MM.1S (cell line): ENCODE data around the gene RFX7.

Experiments
- CTCF ChIP-seq: fragments of 300-600 bp; sonication (generic); IDR thresholded peaks from 2 replicates; pipeline ENCODE4 v1.5.1; 2016; ENCODE audit warnings: antibody characterized with exemption, low read length, mixed read lengths
- EZH2 ChIP-seq: fragments of 300-600 bp; sonication (generic); optimal IDR thresholded peaks from 2 replicates; pipeline ENCODE3; 2017; ENCODE audit warnings: low read depth, mild to moderate bottlenecking, antibody characterized with exemption, low read length, mixed read lengths
- EZH2phosphoT487 ChIP-seq: fragments of 300-600 bp; sonication (generic); IDR thresholded peaks from 2 replicates; pipeline ENCODE4 v1.6.1; 2018; ENCODE audit warnings: antibody characterized with exemption, low read length

DNA sequence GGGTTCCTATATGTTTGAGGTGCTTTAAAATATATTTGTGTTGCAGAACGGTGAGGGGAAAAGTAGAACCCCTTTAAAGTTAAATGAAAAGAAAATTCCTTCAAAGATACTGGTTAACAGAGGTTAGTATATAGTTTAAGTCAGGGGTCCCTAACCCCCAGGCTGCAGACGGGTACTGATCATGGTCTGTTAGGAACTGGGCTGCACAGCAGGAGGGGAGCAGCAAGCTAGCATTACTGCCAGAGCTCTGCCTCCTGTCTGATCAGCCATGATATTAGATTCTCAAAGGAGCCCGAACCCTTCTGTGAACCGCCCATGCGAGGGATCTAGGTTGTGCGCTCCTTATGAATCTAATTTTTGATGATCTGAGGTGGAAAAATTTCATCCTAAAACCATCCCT is 37.5 kb upstream of the RFX7 start:
- TF ChIP-seq EZH2phosphoT487, result no peak
- no peak for TF ChIP-seq CTCF
- no peak for TF ChIP-seq EZH2
